Measurements from ENCODE around the gene FBXL4.

FBXL4 gene

GRCh38 chr6:98835149-98836024, 112.4 kb downstream of the FBXL4 start:
- Histone ChIP-seq H3K27me3 (ENCODE audit: insufficient read depth, low read length, poor library complexity, severe bottlenecking) (peaks cover 11% of the 10 kb centered on the region), H3K4me3 (ENCODE audit: low read length, poor library complexity, severe bottlenecking) (peak overlapping the region; percentile 88), H3K9ac (ENCODE audit: low read depth, low read length, poor library complexity, severe bottlenecking) (peak overlapping the region; percentile 61), H3K36me3 (ENCODE audit: insufficient read depth, low read length) (no peaks in the 10 kb centered on the region), H3K9me3 (ENCODE audit: insufficient read depth, low read depth, low read length) (no peaks in the 10 kb centered on the region), H2AFZ (ENCODE audit: low read length) (peak overlapping the region; percentile 53; the same call in 1 of the 2 replicates), H3K9me2 (replicated peaks; ENCODE audit: low read depth, low read length) (no peaks in the 10 kb centered on the region), H4K20me1 (ENCODE audit: insufficient read depth, low read length, poor library complexity, severe bottlenecking) (no peaks in the 10 kb centered on the region), H3K4me2 (ENCODE audit: low read depth, low read length, poor library complexity, severe bottlenecking) (peak overlapping the region; percentile 89), H3K4me1 (ENCODE audit: insufficient read depth, low read length, poor library complexity, severe bottlenecking) (peaks cover 23% of the 10 kb centered on the region), H3F3A (ENCODE audit: low read depth) (no peaks in the 10 kb centered on the region), H3K79me2 (ENCODE audit: insufficient read depth, low read length) (peaks cover 12% of the 10 kb centered on the region; the same call in 1 of the 2 replicates)
- TF ChIP-seq EZH2phosphoT487 (IDR thresholded peaks at IDR 0.05; ENCODE audit: borderline replicate concordance), result no peak
- no peak for TF ChIP-seq CTCF (conservative IDR thresholded peaks at IDR 0.05; ENCODE audit: low read length)

DNA sequence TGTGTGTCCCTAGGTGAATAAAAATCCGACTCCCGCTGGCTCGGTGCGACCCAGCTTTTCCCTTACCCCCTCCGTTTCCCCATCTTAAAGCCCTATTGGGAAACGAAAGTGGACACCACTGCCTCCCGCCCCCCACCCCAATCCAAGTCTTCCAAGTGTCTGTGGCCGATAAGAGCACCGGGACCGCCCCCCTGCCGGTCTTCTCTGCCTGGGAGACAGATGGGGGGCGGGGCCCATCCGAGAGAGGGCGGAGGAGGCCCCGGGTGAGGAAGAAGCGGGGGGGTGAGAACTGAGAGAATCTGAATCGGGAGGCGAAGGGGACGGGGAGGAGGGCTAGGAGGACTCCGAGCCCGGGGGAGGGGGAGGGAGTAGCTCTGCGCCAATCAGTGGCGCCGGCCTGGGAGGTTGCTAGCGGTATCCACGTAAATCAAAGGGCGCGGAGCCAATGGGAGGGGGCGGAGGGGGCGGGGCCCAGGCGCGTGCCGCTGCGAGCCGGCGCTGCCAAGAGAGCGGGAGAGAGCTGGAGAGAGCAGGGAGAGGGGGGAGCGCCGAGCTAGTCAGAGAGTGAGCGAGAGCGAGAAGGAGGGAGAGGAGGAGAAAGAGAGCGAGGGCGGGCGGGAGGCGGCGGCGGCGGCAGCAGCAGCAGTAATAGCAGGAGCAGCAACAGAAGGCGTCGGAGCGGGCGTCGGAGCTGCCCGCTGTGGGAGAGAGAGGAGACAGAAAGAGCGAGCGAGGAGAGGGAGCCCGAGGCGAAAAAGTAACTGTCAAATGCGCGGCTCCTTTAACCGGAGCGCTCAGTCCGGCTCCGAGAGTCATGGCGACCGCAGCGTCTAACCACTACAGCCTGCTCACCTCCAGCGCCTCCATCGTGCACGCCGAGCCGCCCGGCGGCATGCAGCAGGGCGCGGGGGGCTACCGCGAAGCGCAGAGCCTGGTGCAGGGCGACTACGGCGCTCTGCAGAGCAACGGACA, 113.4 kb downstream of the FBXL4 start, which contains the start of gene POU3F2:
TSS of gene POU3F2 (plus strand) at position 515 of the 972 bp plus-strand sequence. CDS start at position 815, 300 bp downstream.
- Histone ChIP-seq H3K9me2 (replicated peaks; ENCODE audit: low read depth, low read length) (no peaks in the 10 kb centered on the region), H3K9me3 (ENCODE audit: insufficient read depth, low read depth, low read length) (no peaks in the 10 kb centered on the region), H3K9ac (ENCODE audit: low read depth, low read length, poor library complexity, severe bottlenecking) (peak within 1 kb of the TSS; percentile 71), H2AFZ (ENCODE audit: low read length) (peak within 1 kb of the TSS; percentile 99), H3F3A (ENCODE audit: low read depth) (no peaks in the 10 kb centered on the region), H3K79me2 (ENCODE audit: insufficient read depth, low read length) (peaks cover 12% of the 10 kb centered on the region; the same call in 1 of the 2 replicates), H3K4me2 (ENCODE audit: low read depth, low read length, poor library complexity, severe bottlenecking) (peak within 1 kb of the TSS; percentile 96), H3K36me3 (ENCODE audit: insufficient read depth, low read length) (no peaks in the 10 kb centered on the region), H3K4me1 (ENCODE audit: insufficient read depth, low read length, poor library complexity, severe bottlenecking) (peaks cover 27% of the 10 kb centered on the region), H3K27me3 (ENCODE audit: insufficient read depth, low read length, poor library complexity, severe bottlenecking) (peaks cover 11% of the 10 kb centered on the region), H4K20me1 (ENCODE audit: insufficient read depth, low read length, poor library complexity, severe bottlenecking) (no peaks in the 10 kb centered on the region), H3K4me3 (ENCODE audit: low read length, poor library complexity, severe bottlenecking) (peak within 1 kb of the TSS; percentile 88)
- TF ChIP-seq EZH2phosphoT487 (IDR thresholded peaks at IDR 0.05; ENCODE audit: borderline replicate concordance) (no peak), CTCF (conservative IDR thresholded peaks at IDR 0.05; ENCODE audit: low read length) (no peak)

- H3K27me3 ChIP-seq (ENCODE audit: insufficient read depth, low read length, poor library complexity, severe bottlenecking), result peaks cover 11% of the 10 kb centered on the region
- H4K20me1 ChIP-seq (ENCODE audit: insufficient read depth, low read length, poor library complexity, severe bottlenecking), result no peaks in the 10 kb centered on the region
- H3K4me3 ChIP-seq (ENCODE audit: low read length, poor library complexity, severe bottlenecking), result peak overlapping the region; percentile 88
- no peak for TF ChIP-seq EZH2phosphoT487 (IDR thresholded peaks at IDR 0.05; ENCODE audit: borderline replicate concordance)
- TF ChIP-seq CTCF (conservative IDR thresholded peaks at IDR 0.05; ENCODE audit: low read length), result no peak
- no peaks in the 10 kb centered on the region for H3K36me3 ChIP-seq (ENCODE audit: insufficient read depth, low read length)
- no peaks in the 10 kb centered on the region for H3K9me3 ChIP-seq (ENCODE audit: insufficient read depth, low read depth, low read length)
- H2AFZ ChIP-seq (ENCODE audit: low read length), result peak overlapping the region; percentile 99
- H3K9me2 ChIP-seq (replicated peaks; ENCODE audit: low read depth, low read length), result no peaks in the 10 kb centered on the region
- peaks cover 30% of the 10 kb centered on the region for H3K4me1 ChIP-seq (ENCODE audit: insufficient read depth, low read length, poor library complexity, severe bottlenecking)
- H3K9ac ChIP-seq (ENCODE audit: low read depth, low read length, poor library complexity, severe bottlenecking), result peak overlapping the region; percentile 71
- H3F3A ChIP-seq (ENCODE audit: low read depth), result no peaks in the 10 kb centered on the region
- H3K79me2 ChIP-seq (ENCODE audit: insufficient read depth, low read length), result peaks cover 12% of the 10 kb centered on the region; the same call in 1 of the 2 replicates
- H3K4me2 ChIP-seq (ENCODE audit: low read depth, low read length, poor library complexity, severe bottlenecking), result peak overlapping the region; percentile 96
These were observed 114.3 kb downstream of the FBXL4 start for GRCh38 chr6:98833307-98834059.
